NB4 (cell line): ENCODE data around the gene CACUL1.

Experiments used
- DNase-seq: peaks from one replicate; pipeline ENCODE4 v3.0.0; 2010; ENCODE audit warnings: low read depth
- H3K4me3 ChIP-seq: one replicate; pipeline ENCODE4 v1.5.1; 2011; ENCODE audit warnings: mild to moderate bottlenecking, low read depth, low read length, moderate library complexity
- CTCF ChIP-seq: IDR thresholded peaks from one replicate; pipeline ENCODE4 v1.5.1; 2012; ENCODE audit warnings: low read depth, low read length
- MYC ChIP-seq: IDR thresholded peaks from 2 replicates; pipeline ENCODE4 v1.6.1; 2011; ENCODE audit warnings: low read depth, low read length
- POLR2A ChIP-seq: IDR thresholded peaks from 2 replicates; pipeline ENCODE4 v1.6.1; 2011; ENCODE audit warnings: mild to moderate bottlenecking; ENCODE audit not compliant: insufficient read length; ENCODE audit errors: extremely low read depth
- TF ChIP-seq, protein P1 (sequence below): IDR thresholded peaks from 2 replicates; pipeline ENCODE4 v1.6.1; 2011; ENCODE audit warnings: low read depth, low read length

The CACUL1 gene

GRCh38 chr10:118775478-118775877 lies 20.7 kb upstream of the CACUL1 start:
- DNase-seq = peak; percentile 31
- peak; percentile 24 for TF ChIP-seq CTCF
- TF ChIP-seq, protein P1, sequence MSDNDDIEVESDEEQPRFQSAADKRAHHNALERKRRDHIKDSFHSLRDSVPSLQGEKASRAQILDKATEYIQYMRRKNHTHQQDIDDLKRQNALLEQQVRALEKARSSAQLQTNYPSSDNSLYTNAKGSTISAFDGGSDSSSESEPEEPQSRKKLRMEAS = no peak
- no peak overlapping the region for H3K4me3 ChIP-seq

- TF ChIP-seq MYC (no peak), POLR2A (no peak), CTCF (no peak)
- TF ChIP-seq, protein P1 = no peak
Measured at GRCh38 chr10:118773041-118773440, 18.3 kb upstream of the CACUL1 start.

GRCh38 chr10:118771976-118772375 lies 17.2 kb upstream of the CACUL1 start:
- DNase-seq = no peak
- no peak overlapping the region for H3K4me3 ChIP-seq
- TF ChIP-seq MYC = no peak

More at GRCh38 chr10:118773041-118773440, 18.3 kb upstream of the CACUL1 start:
- H3K4me3 ChIP-seq = no peak overlapping the region
- DNase-seq = no peak

GRCh38 chr10:118769898-118770600 lies 15.3 kb upstream of the CACUL1 start:
- no peak for DNase-seq
- TF ChIP-seq POLR2A (no peak), CTCF (no peak), MYC (no peak)
- TF ChIP-seq, protein P1 = no peak
- H3K4me3 ChIP-seq = no peak overlapping the region

DNA sequence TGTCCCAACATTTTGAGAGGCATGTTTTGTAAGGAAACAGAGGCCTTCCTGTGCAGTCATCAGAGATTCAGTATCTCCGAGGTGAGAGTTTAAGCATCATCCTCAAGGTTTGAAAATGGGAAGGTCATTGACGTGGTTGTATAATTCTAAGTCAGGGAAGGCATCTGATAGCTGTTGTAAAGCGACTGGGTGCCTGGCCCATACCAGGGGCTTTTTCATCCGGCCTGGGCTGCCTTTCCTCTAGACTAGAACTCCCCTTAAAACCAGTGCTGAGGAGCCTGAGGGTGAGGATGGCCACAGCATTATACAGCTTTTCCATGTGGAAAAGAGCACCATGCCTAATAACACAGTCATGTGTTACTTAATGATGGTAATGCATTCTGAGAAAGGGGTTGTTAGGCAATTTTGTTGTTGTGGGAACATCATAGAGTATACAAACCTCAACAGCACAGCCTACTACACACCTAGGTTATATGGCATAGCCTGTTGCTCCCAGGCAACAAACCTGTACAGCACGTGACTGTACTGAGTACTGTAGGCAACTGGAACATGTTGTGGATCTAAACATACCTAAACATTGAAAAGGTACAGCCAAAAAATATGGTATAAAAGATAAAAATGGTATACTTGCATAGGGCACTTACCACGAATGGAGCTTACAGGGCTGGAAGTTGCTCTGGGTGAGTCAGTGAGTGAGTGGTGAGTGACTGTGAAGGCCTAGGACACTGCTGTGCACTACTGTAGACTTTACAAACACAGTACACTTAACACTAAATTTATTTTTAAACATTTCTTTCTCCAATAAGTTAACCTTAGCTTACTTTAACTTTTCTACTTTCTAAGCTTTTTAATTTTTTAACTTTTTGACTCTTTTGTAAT lies 13.5 kb upstream of the CACUL1 start:
- H3K4me3 ChIP-seq = no peak overlapping the region
- TF ChIP-seq CTCF (no peak), MYC (no peak), POLR2A (no peak)
- TF ChIP-seq, protein P1 = no peak
- DNase-seq = no peak

DNA sequence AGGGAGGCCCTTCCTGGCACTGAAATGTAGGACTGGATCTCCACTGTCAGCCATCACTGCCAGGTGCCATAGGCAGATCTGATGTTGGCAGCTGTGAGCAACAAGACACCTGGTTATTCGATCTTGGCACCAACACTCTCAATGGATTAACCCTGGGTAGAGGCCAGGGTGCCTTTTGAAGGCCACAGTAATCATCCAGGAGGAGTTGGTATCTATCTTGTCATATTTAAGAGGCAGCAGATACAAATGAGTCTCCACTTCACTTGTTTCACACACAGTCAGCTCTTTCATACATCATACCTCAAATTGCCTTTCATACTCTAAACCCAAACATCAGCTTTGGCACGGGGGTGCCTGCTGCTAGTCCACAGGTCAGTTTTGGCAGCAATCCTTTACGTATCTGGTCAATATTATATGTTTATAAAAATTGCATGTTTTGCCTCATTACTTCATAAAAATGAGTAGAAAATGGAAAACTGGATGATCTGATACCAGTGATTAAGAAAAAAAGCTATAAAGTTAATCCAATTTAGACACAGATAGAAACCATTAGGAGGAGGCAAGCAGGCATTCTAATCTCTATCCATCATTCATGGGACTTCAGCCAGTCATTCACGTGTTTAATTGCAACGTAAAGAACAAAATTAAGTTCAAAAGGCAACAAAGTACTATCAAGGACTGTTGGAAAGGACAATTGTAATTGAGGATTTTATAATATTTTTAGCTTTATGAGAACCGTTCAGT lies 12.7 kb upstream of the CACUL1 start:
- H3K4me3 ChIP-seq = no peak overlapping the region
- DNase-seq = no peak
- TF ChIP-seq, protein P1 = no peak
- TF ChIP-seq MYC (no peak), POLR2A (no peak), CTCF (no peak)
